ENCODE data around the gene DHRS4L2.
A peak's percentile ranks its signal among the peaks of the same experiment; 100 is the strongest.
"Not testable (repeated sequence)": the region's sequence is repeated elsewhere in the genome, so short reads cannot be mapped to it uniquely, and the experiment has no call there.

DHRS4L2 gene

DNA sequence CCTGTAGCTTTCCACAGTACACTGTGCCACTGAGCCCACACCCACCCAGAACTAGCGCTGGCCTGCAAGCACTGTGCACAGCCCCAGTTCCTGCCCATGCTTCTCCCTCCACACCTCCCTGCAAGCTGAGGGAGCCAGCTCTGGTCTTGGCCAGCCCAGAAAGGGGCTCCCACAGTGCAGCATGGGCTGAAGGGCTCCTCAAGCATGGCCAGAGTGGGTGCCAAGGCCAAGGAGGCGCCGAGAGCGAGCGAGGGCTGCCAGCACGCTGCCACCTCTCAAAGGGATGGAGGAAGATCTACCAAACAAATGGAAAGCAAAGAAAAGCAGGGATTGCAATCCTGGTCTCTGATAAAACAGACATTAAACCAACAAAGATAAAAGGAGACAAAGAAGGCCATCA, 27.0 kb downstream of the DHRS4L2 start:
- H3K27me3 ChIP-seq (ENCODE audit: low read depth); H3K4me1 ChIP-seq; H3K4me3 ChIP-seq; H3K36me3 ChIP-seq (replicated peaks); H3K9me3 ChIP-seq; DNase-seq (ENCODE audit: low spot score in 2 of 2): not testable (repeated sequence)
- in situ Hi-C loops (cut with MboI; ENCODE audit: low sequenced_read_pairs): loop anchor here (5.0 to 10.0 kb wide), 2 partner anchors 43 to 79 kb away; partner anchors contain the start of gene PCK2

GRCh38 chr14:24018978-24019377, 30.2 kb downstream of the DHRS4L2 start:
- not testable (repeated sequence) for H3K27me3 ChIP-seq (ENCODE audit: low read depth); H3K4me3 ChIP-seq; H3K4me1 ChIP-seq; DNase-seq (ENCODE audit: low spot score in 2 of 2); H3K36me3 ChIP-seq (replicated peaks); H3K9me3 ChIP-seq
- in situ Hi-C loops (cut with MboI; ENCODE audit: low sequenced_read_pairs): loop anchor here (5.0 to 10.0 kb wide), 2 partner anchors 47 to 76 kb away; partner anchors contain the start of gene PCK2

DNA sequence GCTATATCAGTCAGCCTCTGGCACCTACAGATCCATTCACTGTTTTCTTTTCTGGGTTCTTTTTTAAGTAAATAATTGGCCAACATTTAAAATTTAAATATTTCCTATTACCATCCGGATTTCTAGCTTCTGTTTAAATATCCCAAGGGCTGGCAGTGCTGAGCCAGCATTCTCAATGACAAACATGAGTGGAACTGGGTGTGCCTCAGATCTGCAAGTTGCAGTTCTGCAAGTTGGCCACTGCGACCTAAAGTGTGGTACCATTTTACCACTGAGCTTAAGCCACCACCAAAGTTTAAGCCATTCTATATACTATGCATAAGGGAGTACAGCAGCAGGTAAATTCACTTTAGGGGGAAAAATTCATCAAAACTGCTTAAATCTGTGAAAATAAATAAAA, 31.2 kb downstream of the DHRS4L2 start:
- not testable (repeated sequence) for H3K4me3 ChIP-seq; DNase-seq (ENCODE audit: low spot score in 2 of 2); H3K27me3 ChIP-seq (ENCODE audit: low read depth); H3K9me3 ChIP-seq; H3K4me1 ChIP-seq; H3K36me3 ChIP-seq (replicated peaks)
- in situ Hi-C loops (cut with MboI; ENCODE audit: low sequenced_read_pairs): loop anchor here (5.0 to 10.0 kb wide), 2 partner anchors 48 to 75 kb away; partner anchors contain the start of gene PCK2

DNA sequence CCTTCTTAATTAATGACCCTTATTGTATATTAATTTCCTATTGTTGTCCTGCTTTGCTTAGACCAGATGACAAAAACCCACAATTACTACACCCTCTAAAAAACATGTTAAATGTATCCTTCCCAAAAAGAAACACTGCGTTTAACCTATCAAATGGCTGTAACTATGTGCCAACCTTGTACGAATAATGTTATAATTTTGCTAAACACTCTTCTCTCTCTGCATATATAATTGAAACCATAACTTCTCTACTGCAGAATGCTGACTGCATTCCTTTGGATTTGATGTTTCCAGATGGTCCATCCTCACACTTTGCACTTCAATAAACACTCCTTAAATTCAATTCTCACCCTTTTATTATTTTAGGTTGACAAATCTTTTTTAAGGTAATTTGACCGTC, 31.8 kb downstream of the DHRS4L2 start:
- H3K9me3 ChIP-seq; in situ Hi-C loops (cut with MboI; ENCODE audit: low sequenced_read_pairs): not testable (repeated sequence)

GRCh38 chr14:24024939-24025418, 36.2 kb downstream of the DHRS4L2 start:
- H3K4me1 ChIP-seq; H3K27me3 ChIP-seq (ENCODE audit: low read depth); H3K36me3 ChIP-seq (replicated peaks); H3K9me3 ChIP-seq; H3K4me3 ChIP-seq; DNase-seq (ENCODE audit: low spot score in 2 of 2); in situ Hi-C loops (cut with MboI; ENCODE audit: low sequenced_read_pairs): not testable (repeated sequence)

More for the DNA sequence above, 31.8 kb downstream of the DHRS4L2 start:
- H3K4me1 ChIP-seq; H3K36me3 ChIP-seq (replicated peaks); H3K27me3 ChIP-seq (ENCODE audit: low read depth); H3K4me3 ChIP-seq; DNase-seq (ENCODE audit: low spot score in 2 of 2): not testable (repeated sequence)

DNA sequence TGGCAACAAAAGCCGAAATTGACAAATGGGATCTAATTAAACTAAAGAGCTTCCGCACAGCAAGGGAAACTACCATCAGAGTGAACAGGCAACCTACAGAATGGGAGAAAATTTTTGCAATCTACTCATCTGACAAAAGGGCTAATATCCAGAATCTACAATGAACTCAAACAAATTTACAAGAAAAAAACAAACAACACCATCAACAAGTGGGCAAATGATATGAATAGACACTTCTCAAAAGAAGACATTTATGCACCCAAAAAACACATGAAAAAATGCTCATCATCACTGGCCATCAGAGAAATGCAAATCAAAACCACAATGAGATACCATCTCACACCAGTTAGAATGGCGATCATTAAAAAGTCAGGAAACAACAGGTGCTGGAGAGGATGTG, 41.0 kb downstream of the DHRS4L2 start:
- H3K36me3 ChIP-seq (replicated peaks); H3K27me3 ChIP-seq (ENCODE audit: low read depth); DNase-seq (ENCODE audit: low spot score in 2 of 2); in situ Hi-C loops (cut with MboI; ENCODE audit: low sequenced_read_pairs); H3K4me3 ChIP-seq; H3K4me1 ChIP-seq; H3K9me3 ChIP-seq: not testable (repeated sequence)

GRCh38 chr14:24031331-24031730, 42.6 kb downstream of the DHRS4L2 start:
- H3K27me3 ChIP-seq (ENCODE audit: low read depth); DNase-seq (ENCODE audit: low spot score in 2 of 2); H3K4me3 ChIP-seq; in situ Hi-C loops (cut with MboI; ENCODE audit: low sequenced_read_pairs); H3K36me3 ChIP-seq (replicated peaks); H3K9me3 ChIP-seq; H3K4me1 ChIP-seq: not testable (repeated sequence)

- no peak overlapping the region for H3K4me3 ChIP-seq
- H3K4me1 ChIP-seq: no peaks in the 10 kb centered on the region; the same call in 1 of the 2 replicates
- H3K27me3 ChIP-seq (ENCODE audit: low read depth): no peaks in the 10 kb centered on the region
- no peak for DNase-seq (ENCODE audit: low spot score in 2 of 2)
- in situ Hi-C loops (cut with MboI; ENCODE audit: low sequenced_read_pairs): no loop called here
- no peaks in the 10 kb centered on the region for H3K9me3 ChIP-seq
- no peaks in the 10 kb centered on the region for H3K36me3 ChIP-seq (replicated peaks)
These were observed 44.1 kb downstream of the DHRS4L2 start for GRCh38 chr14:24032727-24033418.

GRCh38 chr14:24035769-24036168, 47.0 kb downstream of the DHRS4L2 start:
- H3K4me1 ChIP-seq; H3K36me3 ChIP-seq (replicated peaks); in situ Hi-C loops (cut with MboI; ENCODE audit: low sequenced_read_pairs); H3K9me3 ChIP-seq; H3K27me3 ChIP-seq (ENCODE audit: low read depth); DNase-seq (ENCODE audit: low spot score in 2 of 2): not testable (repeated sequence)
- peak overlapping the region; percentile 40 for H3K4me3 ChIP-seq

DNA sequence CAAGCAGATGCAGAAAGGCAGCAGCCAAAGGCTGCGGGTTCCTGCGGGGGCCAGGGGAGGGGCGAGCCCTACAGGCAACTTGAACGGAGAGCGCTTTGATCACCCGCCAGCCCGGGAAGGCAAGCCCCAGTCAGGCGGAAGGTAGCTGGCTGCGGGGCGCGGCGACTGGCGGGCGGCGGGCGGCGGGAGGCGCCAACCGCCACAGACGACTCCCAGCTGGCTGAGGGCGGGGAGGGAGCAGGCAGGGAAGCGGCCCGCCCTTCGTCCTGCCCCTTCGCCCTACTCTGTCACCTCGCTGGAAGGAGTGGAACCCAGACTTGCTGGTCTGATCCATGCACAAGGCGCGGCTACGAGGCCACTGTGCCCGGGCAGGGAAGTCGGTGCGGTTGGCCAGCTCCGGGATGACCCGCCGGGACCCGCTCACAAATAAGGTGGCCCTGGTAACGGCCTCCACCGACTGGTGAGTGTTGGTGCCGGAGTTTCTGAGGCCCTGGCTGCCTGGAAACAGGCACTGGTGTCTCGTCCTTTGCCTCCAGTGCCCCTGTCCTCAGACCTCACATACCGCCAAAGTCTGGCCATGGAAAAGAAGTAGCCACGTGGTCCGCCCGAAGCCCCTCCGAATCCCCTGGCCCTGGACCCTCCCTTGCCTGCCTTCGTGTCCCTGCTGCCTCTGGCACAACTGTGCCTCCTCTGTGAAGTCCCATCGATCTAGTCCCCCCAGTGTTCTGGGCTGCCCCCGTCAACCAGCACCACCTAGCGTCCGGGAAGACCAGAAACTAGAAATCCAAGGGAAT, 47.6 kb downstream of the DHRS4L2 start:
- in situ Hi-C loops (cut with MboI; ENCODE audit: low sequenced_read_pairs): no loop called here
- H3K36me3 ChIP-seq (replicated peaks): no peaks in the 10 kb centered on the region
- H3K9me3 ChIP-seq: no peaks in the 10 kb centered on the region

GRCh38 chr14:24036963-24037657, 48.4 kb downstream of the DHRS4L2 start:
- H3K4me3 ChIP-seq: peak overlapping the region; percentile 40
- DNase-seq (ENCODE audit: low spot score in 2 of 2); H3K36me3 ChIP-seq (replicated peaks); H3K4me1 ChIP-seq; in situ Hi-C loops (cut with MboI; ENCODE audit: low sequenced_read_pairs); H3K27me3 ChIP-seq (ENCODE audit: low read depth); H3K9me3 ChIP-seq: not testable (repeated sequence)

More for the DNA sequence above, 47.6 kb downstream of the DHRS4L2 start:
- peak; percentile 63 to 86 for DNase-seq (ENCODE audit: low spot score in 2 of 2)
- no peaks in the 10 kb centered on the region; the same call in 1 of the 2 replicates for H3K4me1 ChIP-seq
- H3K4me3 ChIP-seq: peak overlapping the region; percentile 40
- no peaks in the 10 kb centered on the region for H3K27me3 ChIP-seq (ENCODE audit: low read depth)

- H3K4me1 ChIP-seq: no peaks in the 10 kb centered on the region; the same call in 1 of the 2 replicates
- H3K4me3 ChIP-seq: no peak overlapping the region
- H3K36me3 ChIP-seq (replicated peaks): no peaks in the 10 kb centered on the region
- DNase-seq (ENCODE audit: low spot score in 2 of 2): no peak
- no peaks in the 10 kb centered on the region for H3K27me3 ChIP-seq (ENCODE audit: low read depth)
- in situ Hi-C loops (cut with MboI; ENCODE audit: low sequenced_read_pairs): no loop called here
- no peaks in the 10 kb centered on the region for H3K9me3 ChIP-seq
These were observed 48.9 kb downstream of the DHRS4L2 start for GRCh38 chr14:24037658-24038037.

DNA sequence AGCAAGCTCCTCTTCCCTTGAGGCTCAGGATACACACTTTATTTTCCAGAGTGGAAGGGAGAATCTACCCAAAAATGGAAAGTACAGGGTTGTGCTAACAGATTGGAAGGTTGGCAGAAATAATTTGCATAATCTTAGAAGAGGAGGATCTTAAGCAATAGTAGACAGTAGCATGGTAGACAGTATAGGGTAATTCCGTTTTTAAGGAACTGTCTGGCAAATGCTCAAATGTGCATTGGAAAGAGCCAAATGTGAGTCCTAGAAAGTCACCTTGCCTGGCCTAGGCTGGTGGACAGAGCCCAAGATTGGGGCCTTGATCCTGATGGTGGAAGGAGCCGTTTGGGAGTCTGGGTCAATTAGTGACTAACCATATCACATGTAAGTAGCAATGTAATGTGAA, 50.0 kb downstream of the DHRS4L2 start:
- Histone ChIP-seq H3K9me3 (no peaks in the 10 kb centered on the region), H3K27me3 (ENCODE audit: low read depth) (no peaks in the 10 kb centered on the region), H3K4me3 (no peak overlapping the region), H3K4me1 (no peaks in the 10 kb centered on the region; the same call in 1 of the 2 replicates), H3K36me3 (replicated peaks) (no peaks in the 10 kb centered on the region)
- DNase-seq (ENCODE audit: low spot score in 2 of 2): no peak
- in situ Hi-C loops (cut with MboI; ENCODE audit: low sequenced_read_pairs): no loop called here
